K562 (cell line): ENCODE results near the gene ACRV1. TPM values are rescaled to one million over a fixed set of nuclear protein-coding genes. Genes with fewer than 3 reads are reported as not detected.

Experiments
- CHD1 ChIP-seq: fragments of 200-600 bp; sonication (generic); IDR thresholded peaks from one replicate; pipeline ENCODE4 v1.6.1; 2012; ENCODE audit warnings: mild to moderate bottlenecking, moderate library complexity, low read length, inconsistent platforms
- CHD4 ChIP-seq: fragments of 200-600 bp; sonication (generic); IDR thresholded peaks from 3 replicates; pipeline ENCODE4 v1.6.1; 2012; ENCODE audit warnings: low read depth, mild to moderate bottlenecking, mixed read lengths, low read length, inconsistent platforms; ENCODE audit not compliant: insufficient read depth, insufficient replicate concordance, poor library complexity, severe bottlenecking
- FOXK2 ChIP-seq, 2 experiments: fragments of 450-650 bp; IDR thresholded peaks in 1 of 2; conservative IDR thresholded peaks in 1 of 2; 2 replicates each; pipeline ENCODE4 v1.6.1; 2016; ENCODE audit warnings: low read depth in 2 of 2, mild to moderate bottlenecking in 1 of 2
- MAZ ChIP-seq, 2 experiments: fragments of 450-650 bp in 1 of 2; sonication (generic) in 1 of 2; formaldehyde crosslinking; IDR thresholded peaks in 1 of 2; conservative IDR thresholded peaks in 1 of 2; 2 replicates each; pipeline versions ENCODE4 v1.4.0 to v1.5.0; 2020; ENCODE audit warnings: mild to moderate bottlenecking in 1 of 2, missing genetic modification reagents in 1 of 2
- NFIC ChIP-seq: fragments of 450-650 bp; IDR thresholded peaks from 2 replicates; pipeline ENCODE4 v1.6.1; 2017; ENCODE audit warnings: mild to moderate bottlenecking, inconsistent platforms
- NFYB ChIP-seq: IDR thresholded peaks from 2 replicates; pipeline ENCODE4 v1.6.1; 2011; ENCODE audit warnings: mild to moderate bottlenecking, moderate library complexity; ENCODE audit not compliant: insufficient read length; ENCODE audit errors: extremely low read depth
- SIX5 ChIP-seq, 2 experiments: IDR thresholded peaks; 2 replicates each; pipeline ENCODE4 v1.6.1; 2011; ENCODE audit warnings: low read length in 2 of 2, borderline replicate concordance in 1 of 2, low read depth in 1 of 2, mild to moderate bottlenecking in 1 of 2, moderate library complexity in 1 of 2; ENCODE audit not compliant: insufficient read depth in 1 of 2
- SMARCC2 ChIP-seq: fragments of 450-650 bp; IDR thresholded peaks from 2 replicates; pipeline ENCODE4 v1.6.1; 2017; ENCODE audit warnings: antibody characterized with exemption, moderate library complexity, mild to moderate bottlenecking, low read depth
- SNRNP70 ChIP-seq: fragments of 200-400 bp; formaldehyde crosslinking; optimal IDR thresholded peaks from 2 replicates; pipeline ENCODE3; 2017; ENCODE audit warnings: low read depth, low read length
- XRCC3 ChIP-seq: fragments of 450-650 bp; IDR thresholded peaks from 2 replicates; pipeline ENCODE4 v1.6.1; 2017; ENCODE audit warnings: mild to moderate bottlenecking, moderate library complexity
- ZNF324 ChIP-seq: fragments of 250-450 bp; sonication (Bioruptor Pico); IDR thresholded peaks from 2 replicates; pipeline ENCODE4 v1.4.0; 2020; ENCODE audit warnings: mild to moderate bottlenecking
- ZNF586 ChIP-seq: fragments of 450-650 bp; formaldehyde crosslinking; conservative IDR thresholded peaks from 2 replicates; pipeline ENCODE4 v1.4.0; 2020; ENCODE audit warnings: mild to moderate bottlenecking, moderate library complexity
- polyA plus RNA-seq, 8 experiments: library from polyadenylated mRNA; depleted of rRNA in 4 of 8; stranded (reverse) in 5 of 8; unstranded in 3 of 8; fragments of >200 nt; fragmentation: Nextera tagmentation in 2 of 8; fragmentation: Illumina TruSeq in 1 of 8; extraction: Ambion mirVana in 2 of 8; extraction: Trizol in 1 of 8; gene quantifications; 2 replicates each; pipeline versions ENCODE4 v1.2.1 to v1.2.3, GENCODE V29; 2011 to 2014; ENCODE audit warnings: inconsistent platforms in 1 of 8, missing spikeins in 1 of 8
- total RNA-seq, 7 experiments: library from RNA; depleted of rRNA in 6 of 7; stranded (reverse); fragments of >200 nt in 6 of 7; fragmentation: Illumina TruSeq in 2 of 7; extraction: Trizol in 2 of 7; gene quantifications; 2 replicates each; pipeline versions ENCODE4 v1.2.1 to v1.2.3, GENCODE V29; 2011 to 2021; ENCODE audit warnings: low replicate concordance in 1 of 7
- TF ChIP-seq, protein P1 (sequence below): fragments of 250-450 bp; sonication (Bioruptor Pico); IDR thresholded peaks from 2 replicates; pipeline ENCODE4 v1.9.0; 2021; ENCODE audit warnings: mild to moderate bottlenecking, inconsistent platforms
- TF ChIP-seq, protein P2 (sequence below): sonication (generic); formaldehyde crosslinking; IDR thresholded peaks from 2 replicates; pipeline ENCODE4 v1.8.0; 2022; ENCODE audit warnings: mild to moderate bottlenecking, missing genetic modification reagents
- TF ChIP-seq, protein P3 (sequence below): fragments of 250-450 bp; sonication (Bioruptor Pico); IDR thresholded peaks from 2 replicates; pipeline ENCODE4 v1.5.0; 2020; ENCODE audit warnings: mild to moderate bottlenecking, borderline replicate concordance
- TF ChIP-seq, protein P4 (sequence below): fragments of 200-800 bp; sonication (Bioruptor generic); IDR thresholded peaks from 2 replicates; pipeline ENCODE4 v1.6.1; 2017; ENCODE audit warnings: missing genetic modification characterization, missing compliant biosample characterization
- TF ChIP-seq, protein P5 (sequence below): fragments of 450-650 bp; IDR thresholded peaks from one replicate; pipeline ENCODE4 v1.6.1; 2018; ENCODE audit warnings: mild to moderate bottlenecking, moderate library complexity; ENCODE audit not compliant: partially characterized antibody

ACRV1 gene
- total and polyA plus RNA-seq, 9 of the 15 experiments (the other 6 are each of a cell fraction or from before 2014, with no cell fraction given), result 0.22 to 0.25 TPM; not detected in 7

DNA sequence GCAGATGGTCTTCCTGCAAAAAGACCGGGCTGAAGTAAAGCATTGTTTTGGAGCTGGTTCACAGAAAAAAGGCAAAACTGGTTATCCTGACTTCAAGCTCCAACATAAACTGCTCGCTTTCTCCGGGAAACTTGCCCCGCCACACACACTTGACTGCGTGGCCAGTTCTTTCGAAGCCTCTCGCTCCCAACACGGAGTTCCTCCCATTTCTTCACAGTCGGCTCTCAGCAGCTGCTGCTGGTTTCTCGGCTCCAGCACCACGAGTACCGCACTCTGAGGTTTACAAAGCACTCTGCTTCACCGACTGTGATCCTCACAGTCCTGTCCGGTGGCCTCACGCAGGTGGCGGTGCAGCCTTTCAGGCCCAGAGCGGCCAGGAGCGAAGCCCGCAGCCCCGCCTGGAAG, 55.4 kb downstream of the ACRV1 start (continued):
- TF ChIP-seq, protein P1, sequence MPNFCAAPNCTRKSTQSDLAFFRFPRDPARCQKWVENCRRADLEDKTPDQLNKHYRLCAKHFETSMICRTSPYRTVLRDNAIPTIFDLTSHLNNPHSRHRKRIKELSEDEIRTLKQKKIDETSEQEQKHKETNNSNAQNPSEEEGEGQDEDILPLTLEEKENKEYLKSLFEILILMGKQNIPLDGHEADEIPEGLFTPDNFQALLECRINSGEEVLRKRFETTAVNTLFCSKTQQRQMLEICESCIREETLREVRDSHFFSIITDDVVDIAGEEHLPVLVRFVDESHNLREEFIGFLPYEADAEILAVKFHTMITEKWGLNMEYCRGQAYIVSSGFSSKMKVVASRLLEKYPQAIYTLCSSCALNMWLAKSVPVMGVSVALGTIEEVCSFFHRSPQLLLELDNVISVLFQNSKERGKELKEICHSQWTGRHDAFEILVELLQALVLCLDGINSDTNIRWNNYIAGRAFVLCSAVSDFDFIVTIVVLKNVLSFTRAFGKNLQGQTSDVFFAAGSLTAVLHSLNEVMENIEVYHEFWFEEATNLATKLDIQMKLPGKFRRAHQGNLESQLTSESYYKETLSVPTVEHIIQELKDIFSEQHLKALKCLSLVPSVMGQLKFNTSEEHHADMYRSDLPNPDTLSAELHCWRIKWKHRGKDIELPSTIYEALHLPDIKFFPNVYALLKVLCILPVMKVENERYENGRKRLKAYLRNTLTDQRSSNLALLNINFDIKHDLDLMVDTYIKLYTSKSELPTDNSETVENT (CRISPR knock-in tag), result no peak
- TF ChIP-seq MAZ (CRISPR knock-in tag; conservative IDR thresholded peaks at IDR 0.05 in 1 of 2, IDR thresholded peaks at IDR 0.05 in 1 of 2), result no peak
- no peak for TF ChIP-seq SMARCC2
- no peak for TF ChIP-seq ZNF324 (CRISPR knock-in tag)
- no peak for TF ChIP-seq CHD1
- TF ChIP-seq, protein P2, sequence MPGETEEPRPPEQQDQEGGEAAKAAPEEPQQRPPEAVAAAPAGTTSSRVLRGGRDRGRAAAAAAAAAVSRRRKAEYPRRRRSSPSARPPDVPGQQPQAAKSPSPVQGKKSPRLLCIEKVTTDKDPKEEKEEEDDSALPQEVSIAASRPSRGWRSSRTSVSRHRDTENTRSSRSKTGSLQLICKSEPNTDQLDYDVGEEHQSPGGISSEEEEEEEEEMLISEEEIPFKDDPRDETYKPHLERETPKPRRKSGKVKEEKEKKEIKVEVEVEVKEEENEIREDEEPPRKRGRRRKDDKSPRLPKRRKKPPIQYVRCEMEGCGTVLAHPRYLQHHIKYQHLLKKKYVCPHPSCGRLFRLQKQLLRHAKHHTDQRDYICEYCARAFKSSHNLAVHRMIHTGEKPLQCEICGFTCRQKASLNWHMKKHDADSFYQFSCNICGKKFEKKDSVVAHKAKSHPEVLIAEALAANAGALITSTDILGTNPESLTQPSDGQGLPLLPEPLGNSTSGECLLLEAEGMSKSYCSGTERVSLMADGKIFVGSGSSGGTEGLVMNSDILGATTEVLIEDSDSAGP (CRISPR knock-in tag), result no peak
- TF ChIP-seq FOXK2 (conservative IDR thresholded peaks at IDR 0.05 in 1 of 2, IDR thresholded peaks at IDR 0.05 in 1 of 2; ENCODE audit: low read depth in 2 of 2), result no peak
- no peak for TF ChIP-seq SNRNP70
- no peak for TF ChIP-seq SIX5 (IDR thresholded peaks at IDR 0.05; ENCODE audit: borderline replicate concordance in 1 of 2, insufficient read depth in 1 of 2, low read depth in 1 of 2, low read length in 2 of 2)
- no peak for TF ChIP-seq NFYB
- TF ChIP-seq, protein P3, sequence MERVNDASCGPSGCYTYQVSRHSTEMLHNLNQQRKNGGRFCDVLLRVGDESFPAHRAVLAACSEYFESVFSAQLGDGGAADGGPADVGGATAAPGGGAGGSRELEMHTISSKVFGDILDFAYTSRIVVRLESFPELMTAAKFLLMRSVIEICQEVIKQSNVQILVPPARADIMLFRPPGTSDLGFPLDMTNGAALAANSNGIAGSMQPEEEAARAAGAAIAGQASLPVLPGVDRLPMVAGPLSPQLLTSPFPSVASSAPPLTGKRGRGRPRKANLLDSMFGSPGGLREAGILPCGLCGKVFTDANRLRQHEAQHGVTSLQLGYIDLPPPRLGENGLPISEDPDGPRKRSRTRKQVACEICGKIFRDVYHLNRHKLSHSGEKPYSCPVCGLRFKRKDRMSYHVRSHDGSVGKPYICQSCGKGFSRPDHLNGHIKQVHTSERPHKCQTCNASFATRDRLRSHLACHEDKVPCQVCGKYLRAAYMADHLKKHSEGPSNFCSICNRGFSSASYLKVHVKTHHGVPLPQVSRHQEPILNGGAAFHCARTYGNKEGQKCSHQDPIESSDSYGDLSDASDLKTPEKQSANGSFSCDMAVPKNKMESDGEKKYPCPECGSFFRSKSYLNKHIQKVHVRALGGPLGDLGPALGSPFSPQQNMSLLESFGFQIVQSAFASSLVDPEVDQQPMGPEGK, result no peak
- no peak for TF ChIP-seq XRCC3
- TF ChIP-seq, protein P4, sequence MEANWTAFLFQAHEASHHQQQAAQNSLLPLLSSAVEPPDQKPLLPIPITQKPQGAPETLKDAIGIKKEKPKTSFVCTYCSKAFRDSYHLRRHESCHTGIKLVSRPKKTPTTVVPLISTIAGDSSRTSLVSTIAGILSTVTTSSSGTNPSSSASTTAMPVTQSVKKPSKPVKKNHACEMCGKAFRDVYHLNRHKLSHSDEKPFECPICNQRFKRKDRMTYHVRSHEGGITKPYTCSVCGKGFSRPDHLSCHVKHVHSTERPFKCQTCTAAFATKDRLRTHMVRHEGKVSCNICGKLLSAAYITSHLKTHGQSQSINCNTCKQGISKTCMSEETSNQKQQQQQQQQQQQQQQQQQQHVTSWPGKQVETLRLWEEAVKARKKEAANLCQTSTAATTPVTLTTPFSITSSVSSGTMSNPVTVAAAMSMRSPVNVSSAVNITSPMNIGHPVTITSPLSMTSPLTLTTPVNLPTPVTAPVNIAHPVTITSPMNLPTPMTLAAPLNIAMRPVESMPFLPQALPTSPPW (CRISPR knock-in tag), result no peak
- TF ChIP-seq ZNF586 (CRISPR knock-in tag), result no peak
- no peak for TF ChIP-seq NFIC
- TF ChIP-seq, protein P5, sequence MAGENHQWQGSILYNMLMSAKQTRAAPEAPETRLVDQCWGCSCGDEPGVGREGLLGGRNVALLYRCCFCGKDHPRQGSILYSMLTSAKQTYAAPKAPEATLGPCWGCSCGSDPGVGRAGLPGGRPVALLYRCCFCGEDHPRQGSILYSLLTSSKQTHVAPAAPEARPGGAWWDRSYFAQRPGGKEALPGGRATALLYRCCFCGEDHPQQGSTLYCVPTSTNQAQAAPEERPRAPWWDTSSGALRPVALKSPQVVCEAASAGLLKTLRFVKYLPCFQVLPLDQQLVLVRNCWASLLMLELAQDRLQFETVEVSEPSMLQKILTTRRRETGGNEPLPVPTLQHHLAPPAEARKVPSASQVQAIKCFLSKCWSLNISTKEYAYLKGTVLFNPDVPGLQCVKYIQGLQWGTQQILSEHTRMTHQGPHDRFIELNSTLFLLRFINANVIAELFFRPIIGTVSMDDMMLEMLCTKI, result no peak
- TF ChIP-seq CHD4, result no peak
